ENCODE measurements around the gene EHBP1.

The EHBP1 gene

DNA sequence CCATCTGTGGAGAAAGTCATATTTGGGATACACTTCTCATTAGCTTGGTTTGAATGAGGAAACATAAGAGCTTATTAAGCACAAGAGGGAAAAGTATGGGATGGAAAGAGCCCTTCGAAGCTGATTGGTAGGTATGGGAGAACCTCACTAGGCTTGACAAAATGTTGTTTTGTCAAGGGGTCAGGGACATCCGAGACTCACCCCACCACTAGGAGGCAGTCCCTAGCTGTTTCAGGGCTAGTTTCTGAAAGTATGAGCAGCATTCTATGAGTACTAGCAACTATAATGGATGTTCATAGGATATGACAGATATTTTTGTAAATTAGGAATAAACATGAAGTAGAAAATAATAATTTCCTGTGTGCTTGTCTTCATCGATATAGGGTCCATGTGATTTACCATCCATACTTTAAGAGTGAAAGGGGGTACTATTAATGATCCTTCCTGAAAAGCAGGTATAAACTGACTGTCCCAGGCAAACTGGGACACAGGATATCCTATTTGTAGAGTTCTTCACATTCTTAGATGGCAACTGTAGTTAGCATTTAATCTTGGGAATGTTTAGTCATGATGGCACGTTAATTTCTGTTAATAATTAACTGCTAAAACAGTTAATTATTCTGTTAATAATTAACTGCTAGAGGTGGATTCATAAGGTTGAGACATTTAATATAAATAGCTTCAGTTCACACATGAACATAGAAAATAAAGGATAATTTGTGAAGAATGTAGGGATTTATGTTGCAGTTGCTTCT is 373.5 kb downstream of the EHBP1 start:
- TF ChIP-seq, protein P1, sequence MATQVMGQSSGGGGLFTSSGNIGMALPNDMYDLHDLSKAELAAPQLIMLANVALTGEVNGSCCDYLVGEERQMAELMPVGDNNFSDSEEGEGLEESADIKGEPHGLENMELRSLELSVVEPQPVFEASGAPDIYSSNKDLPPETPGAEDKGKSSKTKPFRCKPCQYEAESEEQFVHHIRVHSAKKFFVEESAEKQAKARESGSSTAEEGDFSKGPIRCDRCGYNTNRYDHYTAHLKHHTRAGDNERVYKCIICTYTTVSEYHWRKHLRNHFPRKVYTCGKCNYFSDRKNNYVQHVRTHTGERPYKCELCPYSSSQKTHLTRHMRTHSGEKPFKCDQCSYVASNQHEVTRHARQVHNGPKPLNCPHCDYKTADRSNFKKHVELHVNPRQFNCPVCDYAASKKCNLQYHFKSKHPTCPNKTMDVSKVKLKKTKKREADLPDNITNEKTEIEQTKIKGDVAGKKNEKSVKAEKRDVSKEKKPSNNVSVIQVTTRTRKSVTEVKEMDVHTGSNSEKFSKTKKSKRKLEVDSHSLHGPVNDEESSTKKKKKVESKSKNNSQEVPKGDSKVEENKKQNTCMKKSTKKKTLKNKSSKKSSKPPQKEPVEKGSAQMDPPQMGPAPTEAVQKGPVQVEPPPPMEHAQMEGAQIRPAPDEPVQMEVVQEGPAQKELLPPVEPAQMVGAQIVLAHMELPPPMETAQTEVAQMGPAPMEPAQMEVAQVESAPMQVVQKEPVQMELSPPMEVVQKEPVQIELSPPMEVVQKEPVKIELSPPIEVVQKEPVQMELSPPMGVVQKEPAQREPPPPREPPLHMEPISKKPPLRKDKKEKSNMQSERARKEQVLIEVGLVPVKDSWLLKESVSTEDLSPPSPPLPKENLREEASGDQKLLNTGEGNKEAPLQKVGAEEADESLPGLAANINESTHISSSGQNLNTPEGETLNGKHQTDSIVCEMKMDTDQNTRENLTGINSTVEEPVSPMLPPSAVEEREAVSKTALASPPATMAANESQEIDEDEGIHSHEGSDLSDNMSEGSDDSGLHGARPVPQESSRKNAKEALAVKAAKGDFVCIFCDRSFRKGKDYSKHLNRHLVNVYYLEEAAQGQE (IDR thresholded peaks at IDR 0.05; ENCODE audit: insufficient read depth in 1 of 2, low read depth in 2 of 2, low read length in 2 of 2) = no peak
- TF ChIP-seq SIN3A (IDR thresholded peaks at IDR 0.05; ENCODE audit: borderline replicate concordance, insufficient read depth, low read length) = no peak
- no peak for TF ChIP-seq FOXP2 (optimal IDR thresholded peaks at IDR 0.05; ENCODE audit: borderline replicate concordance, extremely low read depth, extremely low read length, insufficient read depth)
- TF ChIP-seq TAF1 (IDR thresholded peaks at IDR 0.05; ENCODE audit: borderline replicate concordance, insufficient read depth, low read length) = no peak
- no peak for TF ChIP-seq POLR2AphosphoS5 (IDR thresholded peaks at IDR 0.05; ENCODE audit: low read depth, low read length)

DNA sequence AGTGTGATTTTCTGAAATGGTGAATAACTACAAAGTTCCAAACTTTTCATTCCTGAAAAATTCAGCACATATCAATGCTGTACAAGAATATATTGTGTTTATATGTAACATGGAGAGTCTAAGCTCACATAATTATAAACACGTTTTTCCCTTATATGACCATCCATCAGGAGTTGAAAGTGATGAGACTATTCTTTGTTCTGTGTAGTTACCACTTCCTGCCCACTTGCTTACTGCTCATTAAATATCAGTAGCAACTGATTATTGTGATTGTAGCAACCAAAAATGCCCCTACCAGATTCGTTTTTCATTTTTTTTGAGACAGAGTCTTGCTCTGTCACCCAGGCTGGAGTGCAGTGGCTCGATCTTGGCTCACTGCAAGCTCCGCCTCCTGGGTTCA is 375.9 kb downstream of the EHBP1 start:
- no peak for TF ChIP-seq SIN3A (IDR thresholded peaks at IDR 0.05; ENCODE audit: borderline replicate concordance, insufficient read depth, low read length)
- TF ChIP-seq, protein P1 (IDR thresholded peaks at IDR 0.05; ENCODE audit: insufficient read depth in 1 of 2, low read depth in 2 of 2, low read length in 2 of 2) = no peak
- TF ChIP-seq POLR2AphosphoS5 (IDR thresholded peaks at IDR 0.05; ENCODE audit: low read depth, low read length) = no peak
- no peak for TF ChIP-seq TAF1 (IDR thresholded peaks at IDR 0.05; ENCODE audit: borderline replicate concordance, insufficient read depth, low read length)
- no peak for TF ChIP-seq FOXP2 (optimal IDR thresholded peaks at IDR 0.05; ENCODE audit: borderline replicate concordance, extremely low read depth, extremely low read length, insufficient read depth)

DNA sequence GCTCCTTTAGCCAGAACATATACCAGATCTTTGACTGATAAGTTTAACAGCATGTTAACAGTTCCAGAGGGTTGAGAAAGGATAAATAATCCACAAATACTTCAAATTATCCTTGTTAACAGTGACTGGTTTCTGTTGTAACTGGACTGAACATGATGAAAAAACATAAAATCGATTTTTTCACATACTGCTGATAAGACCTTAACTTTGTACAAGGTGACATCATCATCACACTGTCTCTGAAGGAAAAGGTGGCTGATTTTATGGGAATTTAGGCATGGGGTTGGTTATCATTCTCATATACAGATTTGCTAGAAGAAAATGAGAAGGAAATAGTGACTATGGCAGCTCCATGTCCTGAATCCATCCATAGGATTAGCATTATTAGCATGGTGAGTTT is 381.2 kb downstream of the EHBP1 start:
- TF ChIP-seq TAF1 (IDR thresholded peaks at IDR 0.05; ENCODE audit: borderline replicate concordance, insufficient read depth, low read length) (no peak), FOXP2 (optimal IDR thresholded peaks at IDR 0.05; ENCODE audit: borderline replicate concordance, extremely low read depth, extremely low read length, insufficient read depth) (no peak), SIN3A (IDR thresholded peaks at IDR 0.05; ENCODE audit: borderline replicate concordance, insufficient read depth, low read length) (no peak), POLR2AphosphoS5 (IDR thresholded peaks at IDR 0.05; ENCODE audit: low read depth, low read length) (no peak)
- TF ChIP-seq, protein P1 (IDR thresholded peaks at IDR 0.05; ENCODE audit: insufficient read depth in 1 of 2, low read depth in 2 of 2, low read length in 2 of 2) = no peak

DNA sequence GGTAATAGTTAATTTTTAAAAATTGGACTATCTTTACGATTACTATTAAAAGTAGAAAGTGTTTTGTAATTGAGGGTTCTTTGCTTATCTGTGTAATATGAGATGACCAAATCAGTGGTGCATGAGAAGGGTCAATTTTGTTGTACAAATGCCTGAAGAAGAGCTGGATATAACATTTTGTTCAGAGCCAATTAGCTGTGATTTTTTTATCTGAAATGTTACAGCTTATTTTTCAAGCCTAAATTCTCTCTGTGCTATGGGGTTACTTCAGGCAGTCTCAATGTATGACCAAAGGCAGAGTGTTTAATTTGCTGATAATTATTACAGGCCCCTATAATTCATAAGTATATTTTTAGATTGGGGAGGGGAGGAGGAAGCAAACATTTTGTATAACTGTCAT is 386.9 kb downstream of the EHBP1 start:
- no peak for TF ChIP-seq POLR2AphosphoS5 (IDR thresholded peaks at IDR 0.05; ENCODE audit: low read depth, low read length)
- no peak for TF ChIP-seq TAF1 (IDR thresholded peaks at IDR 0.05; ENCODE audit: borderline replicate concordance, insufficient read depth, low read length)
- TF ChIP-seq, protein P1 (IDR thresholded peaks at IDR 0.05; ENCODE audit: insufficient read depth in 1 of 2, low read depth in 2 of 2, low read length in 2 of 2) = no peak
- TF ChIP-seq SIN3A (IDR thresholded peaks at IDR 0.05; ENCODE audit: borderline replicate concordance, insufficient read depth, low read length) = no peak
- no peak for TF ChIP-seq FOXP2 (optimal IDR thresholded peaks at IDR 0.05; ENCODE audit: borderline replicate concordance, extremely low read depth, extremely low read length, insufficient read depth)
